Caki2 (cell line): ENCODE results near the gene STRA6. TPM values are rescaled to one million over a fixed set of nuclear protein-coding genes. Genes with fewer than 3 reads are reported as not detected.

Source experiments
- DNase-seq: peaks from one replicate; pipeline ENCODE4 v3.0.0-alpha.2; 2015; ENCODE audit warnings: low read depth
- in situ Hi-C: cut with HindIII; loops from 2 replicates; pipeline ENCODE4 v1.10.0; 2016; ENCODE audit warnings: low sequenced_read_pairs, low pct_unique_long_range_greater_than_20kb, mixed read lengths
- total RNA-seq: library from RNA; depleted of rRNA; stranded (reverse); fragments of >200 nt; shearing (Covaris generic); gene quantifications from 2 replicates; pipeline ENCODE4 v1.2.3, GENCODE V29; 2014; ENCODE audit warnings: low replicate concordance

STRA6 gene
- total RNA-seq, 1 experiment from 2014 or later, result 17.7 TPM

- in situ Hi-C loops, result no loop called here
- DNase-seq, result no peak
These were observed 55.5 kb downstream of the STRA6 start for GRCh38 chr15:74147051-74147450.

- no peak for DNase-seq
- in situ Hi-C loops, result no loop called here
These were observed 56.2 kb downstream of the STRA6 start for GRCh38 chr15:74146277-74146800.

GRCh38 chr15:74144153-74144775, 58.3 kb downstream of the STRA6 start:
- DNase-seq, result peak; percentile 48
- in situ Hi-C loops, result no loop called here

- no peak for DNase-seq
- in situ Hi-C loops, result no loop called here
These were observed 61.0 kb downstream of the STRA6 start for GRCh38 chr15:74141591-74141990.

GRCh38 chr15:74138642-74139041, 63.9 kb downstream of the STRA6 start:
- DNase-seq, result no peak
- in situ Hi-C loops, result no loop called here

- DNase-seq, result no peak
- in situ Hi-C loops, result no loop called here
These were observed 65.1 kb downstream of the STRA6 start for GRCh38 chr15:74137537-74137894.

DNA sequence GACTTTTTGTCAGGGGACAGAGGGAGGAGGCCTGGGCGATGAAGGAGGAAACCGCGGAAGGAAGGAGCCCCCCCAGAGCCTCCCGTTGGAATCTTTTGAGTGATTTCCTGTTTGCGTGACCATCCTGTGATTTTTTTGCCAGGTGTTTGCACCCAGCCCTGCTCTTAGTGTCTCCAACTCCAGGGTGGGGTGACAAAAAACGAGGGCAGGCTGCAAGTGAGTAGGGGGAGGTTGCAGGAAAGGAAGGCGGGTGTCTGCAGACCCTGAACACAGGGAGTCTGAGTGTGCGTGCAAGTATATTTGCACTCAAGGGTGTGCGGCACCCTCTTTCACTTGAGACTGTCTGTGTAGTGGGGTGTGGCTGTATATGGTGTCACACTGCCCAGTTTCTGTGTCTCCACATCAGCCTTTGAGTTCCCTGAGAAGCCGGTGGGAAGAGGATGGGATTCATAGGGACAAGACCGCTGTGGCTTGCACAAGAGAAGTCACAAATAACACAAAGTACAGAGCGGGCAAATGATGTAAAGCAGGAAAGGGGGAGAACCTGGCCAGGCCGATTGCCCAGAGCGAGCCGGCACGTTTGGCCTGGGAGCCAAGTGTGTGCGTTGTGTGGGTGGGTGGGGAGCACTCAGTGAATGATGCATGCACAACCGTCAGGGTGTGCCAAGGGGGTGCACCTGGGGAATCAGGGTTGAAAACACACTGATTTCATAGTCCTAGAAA, 65.6 kb downstream of the STRA6 start:
- in situ Hi-C loops, result no loop called here
- peak; percentile 46 for DNase-seq

GRCh38 chr15:74136540-74136813, 66.1 kb downstream of the STRA6 start:
- in situ Hi-C loops, result no loop called here
- DNase-seq, result no peak

GRCh38 chr15:74135041-74135565, 67.5 kb downstream of the STRA6 start:
- in situ Hi-C loops, result no loop called here
- no peak for DNase-seq

- in situ Hi-C loops, result no loop called here
- DNase-seq, result no peak
These were observed 68.1 kb downstream of the STRA6 start for GRCh38 chr15:74134387-74135027.

- DNase-seq, result no peak
- in situ Hi-C loops, result no loop called here
These were observed 68.7 kb downstream of the STRA6 start for GRCh38 chr15:74133694-74134386.

DNA sequence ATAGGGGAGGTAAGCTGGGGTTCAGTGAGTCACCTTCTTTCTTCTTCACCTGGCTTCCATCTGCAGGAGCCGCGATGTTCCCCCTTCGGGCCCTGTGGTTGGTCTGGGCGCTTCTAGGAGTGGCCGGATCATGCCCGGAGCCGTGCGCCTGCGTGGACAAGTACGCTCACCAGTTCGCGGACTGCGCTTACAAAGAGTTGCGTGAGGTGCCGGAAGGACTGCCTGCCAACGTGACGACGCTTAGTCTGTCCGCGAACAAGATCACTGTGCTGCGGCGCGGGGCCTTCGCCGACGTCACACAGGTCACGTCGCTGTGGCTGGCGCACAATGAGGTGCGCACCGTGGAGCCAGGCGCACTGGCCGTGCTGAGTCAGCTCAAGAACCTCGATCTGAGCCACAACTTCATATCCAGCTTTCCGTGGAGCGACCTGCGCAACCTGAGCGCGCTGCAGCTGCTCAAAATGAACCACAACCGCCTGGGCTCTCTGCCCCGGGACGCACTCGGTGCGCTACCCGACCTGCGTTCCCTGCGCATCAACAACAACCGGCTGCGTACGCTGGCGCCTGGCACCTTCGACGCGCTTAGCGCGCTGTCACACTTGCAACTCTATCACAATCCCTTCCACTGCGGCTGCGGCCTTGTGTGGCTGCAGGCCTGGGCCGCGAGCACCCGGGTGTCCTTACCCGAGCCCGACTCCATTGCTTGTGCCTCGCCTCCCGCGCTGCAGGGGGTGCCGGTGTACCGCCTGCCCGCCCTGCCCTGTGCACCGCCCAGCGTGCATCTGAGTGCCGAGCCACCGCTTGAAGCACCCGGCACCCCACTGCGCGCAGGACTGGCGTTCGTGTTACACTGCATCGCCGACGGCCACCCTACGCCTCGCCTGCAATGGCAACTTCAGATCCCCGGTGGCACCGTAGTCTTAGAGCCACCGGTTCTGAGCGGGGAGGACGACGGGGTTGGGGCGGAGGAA, 69.6 kb downstream of the STRA6 start:
- in situ Hi-C loops, result no loop called here

GRCh38 chr15:74131628-74132413, 70.8 kb downstream of the STRA6 start:
- in situ Hi-C loops, result no loop called here

More for the DNA sequence above, 69.6 kb downstream of the STRA6 start:
- DNase-seq, result no peak

DNA sequence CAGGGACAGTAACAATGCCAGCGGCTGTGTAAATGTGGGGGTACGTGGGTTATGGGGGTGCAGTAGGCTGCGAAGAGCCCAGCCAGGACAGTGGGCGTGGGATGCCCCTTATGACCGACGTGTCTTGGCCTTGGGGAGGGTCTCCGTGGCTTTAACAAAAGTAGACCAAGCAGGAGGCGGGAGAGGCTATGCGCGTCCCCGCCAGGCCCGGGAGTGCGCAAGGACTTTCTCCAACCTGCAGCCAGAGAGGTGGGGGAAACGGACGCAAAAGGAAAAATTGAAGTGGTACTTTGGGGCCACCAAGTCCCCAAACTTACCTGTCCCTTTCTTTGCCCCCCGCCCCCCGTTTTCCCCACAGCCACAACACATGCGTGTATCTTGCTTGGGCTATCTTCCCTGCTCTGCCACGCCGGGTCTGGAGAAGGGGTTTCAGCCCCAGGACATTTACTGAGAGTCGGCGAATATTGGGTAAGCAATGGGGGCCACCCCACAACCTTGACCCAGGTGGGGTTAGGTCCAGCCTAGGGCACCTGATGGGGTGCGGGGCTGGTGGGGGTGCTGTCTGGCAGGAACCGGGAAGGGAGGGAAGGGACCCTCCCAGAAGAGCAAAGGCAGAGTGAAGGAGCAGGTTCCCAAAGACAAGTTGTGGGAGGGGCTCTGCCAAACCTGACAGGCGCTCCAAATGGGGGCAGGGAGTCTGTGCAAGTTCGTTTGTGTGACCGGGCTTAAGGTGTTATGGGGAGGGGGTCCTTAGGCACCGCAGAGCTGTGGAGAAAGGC, 71.5 kb downstream of the STRA6 start:
- no peak for DNase-seq
- in situ Hi-C loops, result no loop called here

More at GRCh38 chr15:74131628-74132413, 70.8 kb downstream of the STRA6 start:
- no peak for DNase-seq

- DNase-seq, result no peak
- in situ Hi-C loops, result no loop called here
These were observed 72.3 kb downstream of the STRA6 start, which contains the start of gene ISLR2 for GRCh38 chr15:74130155-74130848. TSS of gene ISLR2 (plus strand) at chr15:74130586. CDS start at chr15:74132755, 2,169 bp downstream.
